ENCODE data around the gene UPF1. TPM values are rescaled to one million over a fixed set of nuclear protein-coding genes. Genes with fewer than 3 reads are reported as not detected.
A peak's percentile ranks its signal among the peaks of the same experiment; 100 is the strongest.

Gene UPF1
- total RNA-seq, 1 donor from 2014 or later, result 46.3 TPM

DNA sequence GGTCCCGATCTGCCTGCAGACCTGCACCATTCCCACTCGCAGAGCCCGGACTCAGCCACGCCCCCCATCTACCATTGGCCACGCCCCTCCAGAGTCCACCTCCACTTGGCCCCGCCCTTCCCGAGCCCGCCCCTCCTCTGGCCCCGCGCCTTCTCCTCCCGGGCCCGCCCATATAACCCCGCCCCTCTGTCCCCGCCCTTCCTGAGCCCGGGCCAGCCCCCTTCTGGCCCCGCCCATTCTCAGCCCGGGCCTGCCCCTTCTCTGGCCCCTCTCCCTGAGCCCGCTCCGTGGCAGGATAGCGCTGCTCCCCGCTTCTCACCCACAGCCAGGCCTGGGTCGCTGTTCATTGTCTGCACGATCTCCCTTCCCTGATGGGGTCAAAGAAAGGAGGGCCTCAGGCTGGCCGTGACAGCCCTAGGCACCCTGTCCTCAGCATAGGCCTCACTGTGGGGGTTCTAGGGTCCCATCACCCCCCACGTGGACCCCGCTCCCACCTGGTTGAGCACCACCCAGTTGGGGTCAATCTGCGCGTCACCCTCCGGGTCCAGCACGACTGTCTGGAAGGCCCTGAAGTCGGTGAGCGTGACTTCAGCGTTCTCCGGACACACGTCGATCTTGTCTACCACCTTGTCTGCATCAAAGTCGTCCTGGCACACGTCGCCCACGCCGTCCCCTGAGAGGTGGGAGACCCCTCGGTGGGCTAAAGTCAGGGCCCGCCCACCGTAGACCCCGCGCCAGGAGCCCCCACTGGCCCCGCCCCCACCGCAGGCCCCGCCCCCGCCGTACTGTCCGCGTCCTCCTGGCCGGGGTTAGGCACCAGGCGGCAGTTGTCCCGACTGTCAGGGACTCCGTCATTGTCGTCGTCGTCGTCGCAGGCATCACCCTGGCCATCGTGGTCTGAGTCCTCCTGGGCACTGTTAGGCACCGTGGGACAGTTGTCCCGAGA is 46.3 kb upstream of the UPF1 start:
- H3K4me3 Mint-ChIP-seq (ENCODE audit: unreplicated experiment), result no peak overlapping the region
- peaks cover 39% of the 10 kb centered on the region for H3K27me3 Mint-ChIP-seq (ENCODE audit: unreplicated experiment)

GRCh38 chr19:18788529-18789421 is 43.0 kb upstream of the UPF1 start:
- H3K36me3 Mint-ChIP-seq (ENCODE audit: unreplicated experiment), result peaks cover 8% of the 10 kb centered on the region
- TF ChIP-seq CTCF (IDR thresholded peaks at IDR 0.05; ENCODE audit: partially characterized antibody, unreplicated experiment), result no peak
- H3K27me3 Mint-ChIP-seq (ENCODE audit: unreplicated experiment), result peaks cover 49% of the 10 kb centered on the region
- H3K27ac Mint-ChIP-seq (ENCODE audit: unreplicated experiment), result no peak overlapping the region
- H3K9me3 Mint-ChIP-seq (ENCODE audit: unreplicated experiment), result peaks cover 14% of the 10 kb centered on the region
- H3K4me1 Mint-ChIP-seq (ENCODE audit: low read depth, unreplicated experiment), result peaks cover 3% of the 10 kb centered on the region
- H3K4me3 Mint-ChIP-seq (ENCODE audit: unreplicated experiment), result peak overlapping the region; percentile 80
- no peak for DNase-seq

More for the DNA sequence above, 46.3 kb upstream of the UPF1 start:
- no peak for TF ChIP-seq CTCF (IDR thresholded peaks at IDR 0.05; ENCODE audit: partially characterized antibody, unreplicated experiment)
- peaks cover 11% of the 10 kb centered on the region for H3K9me3 Mint-ChIP-seq (ENCODE audit: unreplicated experiment)
- peaks cover 3% of the 10 kb centered on the region for H3K4me1 Mint-ChIP-seq (ENCODE audit: low read depth, unreplicated experiment)
- peak; percentile 81 for DNase-seq
- H3K36me3 Mint-ChIP-seq (ENCODE audit: unreplicated experiment), result peaks cover 4% of the 10 kb centered on the region
- no peak overlapping the region for H3K27ac Mint-ChIP-seq (ENCODE audit: unreplicated experiment)

- Mint-ChIP-seq H3K36me3 (ENCODE audit: unreplicated experiment) (peaks cover 8% of the 10 kb centered on the region), H3K27me3 (ENCODE audit: unreplicated experiment) (peaks cover 46% of the 10 kb centered on the region), H3K4me3 (ENCODE audit: unreplicated experiment) (peak overlapping the region; percentile 80), H3K27ac (ENCODE audit: unreplicated experiment) (no peak overlapping the region), H3K9me3 (ENCODE audit: unreplicated experiment) (peaks cover 14% of the 10 kb centered on the region), H3K4me1 (ENCODE audit: low read depth, unreplicated experiment) (peaks cover 3% of the 10 kb centered on the region)
- DNase-seq, result no peak
- no peak for TF ChIP-seq CTCF (IDR thresholded peaks at IDR 0.05; ENCODE audit: partially characterized antibody, unreplicated experiment)
These were observed 42.3 kb upstream of the UPF1 start for GRCh38 chr19:18789422-18789869.

GRCh38 chr19:18789883-18790565 is 41.7 kb upstream of the UPF1 start:
- Mint-ChIP-seq H3K9me3 (ENCODE audit: unreplicated experiment) (peaks cover 14% of the 10 kb centered on the region), H3K27me3 (ENCODE audit: unreplicated experiment) (peaks cover 45% of the 10 kb centered on the region), H3K36me3 (ENCODE audit: unreplicated experiment) (peaks cover 8% of the 10 kb centered on the region), H3K27ac (ENCODE audit: unreplicated experiment) (peak overlapping the region; percentile 67), H3K4me1 (ENCODE audit: low read depth, unreplicated experiment) (peaks cover 3% of the 10 kb centered on the region), H3K4me3 (ENCODE audit: unreplicated experiment) (peak overlapping the region; percentile 84)
- peak; percentile 70 for DNase-seq
- TF ChIP-seq CTCF (IDR thresholded peaks at IDR 0.05; ENCODE audit: partially characterized antibody, unreplicated experiment), result no peak

All from glutamatergic neuron (in vitro differentiated cells).